Testis (tissue), 2 donors: Measurements from ENCODE around the gene TSPAN13.

ENCODE experiments used
- CTCF ChIP-seq, 3 experiments: fragments of 450-650 bp in 2 of 3; fragments of 200-600 bp in 1 of 3; sonication (generic) in 1 of 3; IDR thresholded peaks; one replicate each; pipeline ENCODE4 v1.5.1; 2016 to 2019; ENCODE audit warnings: antibody characterized with exemption in 3 of 3, mild to moderate bottlenecking in 2 of 3, moderate library complexity in 1 of 3
- POLR2A ChIP-seq: fragments of 450-650 bp; IDR thresholded peaks from one replicate; pipeline ENCODE4 v1.6.1; 2017; ENCODE audit warnings: antibody characterized with exemption, mild to moderate bottlenecking, moderate library complexity

DNA sequence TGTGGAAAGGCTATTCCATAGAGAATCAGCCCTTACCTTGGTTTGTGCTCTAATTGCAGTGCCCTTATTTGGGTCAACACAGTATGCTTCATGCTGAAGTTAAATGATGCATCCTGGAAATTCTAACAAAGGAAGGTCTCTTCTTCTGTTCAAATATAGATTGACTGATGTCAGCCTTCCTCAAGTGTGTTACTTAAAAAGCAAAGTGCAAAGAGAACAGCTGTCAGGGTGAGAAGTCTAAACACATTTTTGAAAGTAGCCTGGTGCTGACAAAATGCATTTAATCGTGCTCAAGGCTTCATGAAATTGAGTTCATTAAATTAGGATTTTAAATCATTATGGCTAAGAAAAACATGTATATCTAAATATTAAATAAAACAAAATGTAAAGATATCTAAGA, 31.8 kb downstream of the TSPAN13 start:
- TF ChIP-seq CTCF (IDR thresholded peaks at IDR 0.05) (no peak), POLR2A (no peak)
